ENCODE results near the gene SERPINB2.
"Not testable (repeated sequence)": the region's sequence is repeated elsewhere in the genome, so short reads cannot be mapped to it uniquely, and the experiment has no call there.

DNA sequence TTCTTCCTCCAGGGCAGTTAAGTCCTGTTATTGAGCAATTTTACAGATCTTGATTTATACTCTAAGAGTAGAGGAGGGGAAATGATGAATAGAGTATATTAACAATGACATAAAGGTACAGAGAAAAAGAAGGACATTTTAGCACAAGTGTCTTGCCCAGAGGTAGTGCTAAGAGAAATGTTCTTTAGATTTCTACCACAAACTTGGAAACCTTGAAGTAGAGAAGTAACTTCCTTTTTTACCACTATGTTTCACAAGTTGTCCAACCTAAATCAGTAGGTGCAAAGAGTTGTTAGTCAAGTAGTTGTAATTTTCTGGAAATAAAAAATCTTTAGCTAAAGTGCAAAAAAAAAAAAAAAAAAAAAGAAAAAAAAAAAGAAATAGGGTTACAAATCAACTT lies 41.9 kb downstream of the SERPINB2 start:
- TF ChIP-seq EZH2 (IDR thresholded peaks at IDR 0.05) = not testable (repeated sequence)
- TF ChIP-seq, protein P1, sequence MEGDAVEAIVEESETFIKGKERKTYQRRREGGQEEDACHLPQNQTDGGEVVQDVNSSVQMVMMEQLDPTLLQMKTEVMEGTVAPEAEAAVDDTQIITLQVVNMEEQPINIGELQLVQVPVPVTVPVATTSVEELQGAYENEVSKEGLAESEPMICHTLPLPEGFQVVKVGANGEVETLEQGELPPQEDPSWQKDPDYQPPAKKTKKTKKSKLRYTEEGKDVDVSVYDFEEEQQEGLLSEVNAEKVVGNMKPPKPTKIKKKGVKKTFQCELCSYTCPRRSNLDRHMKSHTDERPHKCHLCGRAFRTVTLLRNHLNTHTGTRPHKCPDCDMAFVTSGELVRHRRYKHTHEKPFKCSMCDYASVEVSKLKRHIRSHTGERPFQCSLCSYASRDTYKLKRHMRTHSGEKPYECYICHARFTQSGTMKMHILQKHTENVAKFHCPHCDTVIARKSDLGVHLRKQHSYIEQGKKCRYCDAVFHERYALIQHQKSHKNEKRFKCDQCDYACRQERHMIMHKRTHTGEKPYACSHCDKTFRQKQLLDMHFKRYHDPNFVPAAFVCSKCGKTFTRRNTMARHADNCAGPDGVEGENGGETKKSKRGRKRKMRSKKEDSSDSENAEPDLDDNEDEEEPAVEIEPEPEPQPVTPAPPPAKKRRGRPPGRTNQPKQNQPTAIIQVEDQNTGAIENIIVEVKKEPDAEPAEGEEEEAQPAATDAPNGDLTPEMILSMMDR (IDR thresholded peaks at IDR 0.05) = not testable (repeated sequence)
